Activated CD4-positive, CD25-positive, alpha-beta regulatory T cell treated with anti-CD3 and anti-CD28 coated beads, Interleukin-2, amount 50 U/mL, for 24 hours (primary cell): Measurements from ENCODE around the gene FAM120A.
A peak's percentile ranks its signal among the peaks of the same experiment; 100 is the strongest.

Experiments used
- ATAC-seq, 2 donors: fragments of 150-1000 bp; cut with Tn5 transposase; one replicate each; pipeline ENCODE4 v1.10.0; 2021; ENCODE audit warnings: mild to moderate bottlenecking in 1 of 2, moderate library complexity in 1 of 2

Gene FAM120A

GRCh38 chr9:93560991-93561390 is 109.5 kb downstream of the FAM120A start:
- ATAC-seq, result no peak

GRCh38 chr9:93562157-93562556 is 110.7 kb downstream of the FAM120A start:
- ATAC-seq, result no peak

GRCh38 chr9:93565089-93565488 is 113.6 kb downstream of the FAM120A start:
- no peak for ATAC-seq

GRCh38 chr9:93566408-93567270 is 115.2 kb downstream of the FAM120A start:
- peak; percentile 89 to 95 for ATAC-seq

- no peak for ATAC-seq
These were observed 115.9 kb downstream of the FAM120A start for GRCh38 chr9:93567271-93567959.

- no peak for ATAC-seq
These were observed 116.7 kb downstream of the FAM120A start for GRCh38 chr9:93568169-93568568.

GRCh38 chr9:93569621-93570174 is 118.2 kb downstream of the FAM120A start:
- ATAC-seq, result no peak

GRCh38 chr9:93572221-93572620 is 120.7 kb downstream of the FAM120A start:
- ATAC-seq, result no peak

GRCh38 chr9:93572636-93573515 is 121.4 kb downstream of the FAM120A start:
- ATAC-seq, result no peak

GRCh38 chr9:93573516-93573828 is 122.0 kb downstream of the FAM120A start:
- ATAC-seq, result no peak

GRCh38 chr9:93574091-93574899 is 122.8 kb downstream of the FAM120A start:
- ATAC-seq, result no peak

- ATAC-seq, result no peak
These were observed 123.7 kb downstream of the FAM120A start for GRCh38 chr9:93574900-93575795.

- ATAC-seq, result peak; percentile 26 to 33
These were observed 124.3 kb downstream of the FAM120A start for GRCh38 chr9:93575796-93576257.

- ATAC-seq, result peak; percentile 53 to 54
These were observed 125.0 kb downstream of the FAM120A start, which contains the start of gene PHF2 for GRCh38 chr9:93576258-93577077. PHF2 (plus strand) TSS chr9:93576584; CDS start chr9:93576774, 190 bp downstream.

- peak; percentile 10 to 14 for ATAC-seq
These were observed 125.8 kb downstream of the FAM120A start for GRCh38 chr9:93577078-93577974.

GRCh38 chr9:93577975-93578682 is 126.6 kb downstream of the FAM120A start:
- ATAC-seq, result no peak

GRCh38 chr9:93578844-93579243 is 127.4 kb downstream of the FAM120A start:
- no peak for ATAC-seq
